HL-60 (cell line): Measurements from ENCODE around the gene FBXO21.

Source experiments
- DNase-seq, 2 experiments: peaks; one replicate each; pipeline ENCODE4 v3.0.0-alpha.2; 2010 to 2020; ENCODE audit warnings: low read depth in 1 of 2, low spot score in 1 of 2
- H3K27ac ChIP-seq: fragments of 250-450 bp; sonication (Bioruptor Pico); replicated peaks from 2 replicates; pipeline ENCODE4 v1.5.1; 2020; ENCODE audit warnings: mild to moderate bottlenecking, moderate library complexity
- H3K27me3 ChIP-seq: fragments of 250-450 bp; sonication (Bioruptor Pico); 2 replicates; pipeline ENCODE4 v1.5.1; 2021; ENCODE audit warnings: mild to moderate bottlenecking, moderate library complexity; ENCODE audit not compliant: insufficient read depth, poor library complexity, severe bottlenecking
- H3K4me3 ChIP-seq: replicated peaks from 2 replicates; pipeline ENCODE4 v1.5.1; 2011; ENCODE audit warnings: mild to moderate bottlenecking, control low read depth, low read length; ENCODE audit not compliant: insufficient read depth
- GABPA ChIP-seq: IDR thresholded peaks from 2 replicates; pipeline ENCODE4 v1.6.1; 2012; ENCODE audit warnings: low read depth
- POLR2AphosphoS5 ChIP-seq: IDR thresholded peaks from 2 replicates; pipeline ENCODE4 v1.6.1; 2012; ENCODE audit warnings: low read depth
- SPI1 ChIP-seq: IDR thresholded peaks from 2 replicates; pipeline ENCODE4 v1.6.1; 2012; ENCODE audit warnings: low read depth, mild to moderate bottlenecking, borderline replicate concordance
- TF ChIP-seq, protein P1 (sequence below): IDR thresholded peaks from one replicate; pipeline ENCODE4 v1.5.1; 2011; ENCODE audit warnings: low read length, control low read depth, inconsistent platforms; ENCODE audit not compliant: insufficient read depth
- TF ChIP-seq, protein P2 (sequence below): IDR thresholded peaks from 2 replicates; pipeline ENCODE4 v1.6.1; 2012; ENCODE audit warnings: low read depth; ENCODE audit not compliant: insufficient replicate concordance

The FBXO21 gene

DNA sequence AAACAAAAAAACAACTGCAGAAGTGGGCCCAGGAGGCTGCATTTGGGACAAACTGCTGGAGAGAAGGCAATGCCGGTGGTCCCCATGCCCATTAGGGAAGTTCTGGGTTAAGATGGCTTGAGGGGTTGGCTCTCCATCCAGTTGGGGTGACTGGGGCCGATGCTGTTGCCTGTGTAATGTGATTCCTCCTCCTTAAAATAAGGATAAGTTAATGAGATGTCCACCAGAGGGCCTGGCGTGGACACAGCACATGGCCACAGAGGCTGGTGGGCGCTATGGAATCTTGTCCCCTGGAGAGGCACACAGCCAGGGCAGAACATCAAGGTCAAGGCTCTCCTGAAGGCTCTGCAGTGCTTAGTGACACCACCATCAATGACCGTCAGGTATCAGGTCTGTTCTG is 90.0 kb downstream of the FBXO21 start:
- Histone ChIP-seq H3K4me3 (no peak overlapping the region), H3K27ac (no peak overlapping the region), H3K27me3 (no peaks in the 10 kb centered on the region)
- peak in 1 of 2 experiments; percentile 48 for DNase-seq
- TF ChIP-seq, protein P1, sequence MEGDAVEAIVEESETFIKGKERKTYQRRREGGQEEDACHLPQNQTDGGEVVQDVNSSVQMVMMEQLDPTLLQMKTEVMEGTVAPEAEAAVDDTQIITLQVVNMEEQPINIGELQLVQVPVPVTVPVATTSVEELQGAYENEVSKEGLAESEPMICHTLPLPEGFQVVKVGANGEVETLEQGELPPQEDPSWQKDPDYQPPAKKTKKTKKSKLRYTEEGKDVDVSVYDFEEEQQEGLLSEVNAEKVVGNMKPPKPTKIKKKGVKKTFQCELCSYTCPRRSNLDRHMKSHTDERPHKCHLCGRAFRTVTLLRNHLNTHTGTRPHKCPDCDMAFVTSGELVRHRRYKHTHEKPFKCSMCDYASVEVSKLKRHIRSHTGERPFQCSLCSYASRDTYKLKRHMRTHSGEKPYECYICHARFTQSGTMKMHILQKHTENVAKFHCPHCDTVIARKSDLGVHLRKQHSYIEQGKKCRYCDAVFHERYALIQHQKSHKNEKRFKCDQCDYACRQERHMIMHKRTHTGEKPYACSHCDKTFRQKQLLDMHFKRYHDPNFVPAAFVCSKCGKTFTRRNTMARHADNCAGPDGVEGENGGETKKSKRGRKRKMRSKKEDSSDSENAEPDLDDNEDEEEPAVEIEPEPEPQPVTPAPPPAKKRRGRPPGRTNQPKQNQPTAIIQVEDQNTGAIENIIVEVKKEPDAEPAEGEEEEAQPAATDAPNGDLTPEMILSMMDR, result peak; percentile 5
- no peak for TF ChIP-seq SPI1
- no peak for TF ChIP-seq POLR2AphosphoS5

GRCh38 chr12:117098361-117099217 is 91.7 kb downstream of the FBXO21 start:
- H3K27ac ChIP-seq, result peak overlapping the region; percentile 83
- DNase-seq, result no peak
- no peaks in the 10 kb centered on the region for H3K27me3 ChIP-seq
- TF ChIP-seq, protein P2, sequence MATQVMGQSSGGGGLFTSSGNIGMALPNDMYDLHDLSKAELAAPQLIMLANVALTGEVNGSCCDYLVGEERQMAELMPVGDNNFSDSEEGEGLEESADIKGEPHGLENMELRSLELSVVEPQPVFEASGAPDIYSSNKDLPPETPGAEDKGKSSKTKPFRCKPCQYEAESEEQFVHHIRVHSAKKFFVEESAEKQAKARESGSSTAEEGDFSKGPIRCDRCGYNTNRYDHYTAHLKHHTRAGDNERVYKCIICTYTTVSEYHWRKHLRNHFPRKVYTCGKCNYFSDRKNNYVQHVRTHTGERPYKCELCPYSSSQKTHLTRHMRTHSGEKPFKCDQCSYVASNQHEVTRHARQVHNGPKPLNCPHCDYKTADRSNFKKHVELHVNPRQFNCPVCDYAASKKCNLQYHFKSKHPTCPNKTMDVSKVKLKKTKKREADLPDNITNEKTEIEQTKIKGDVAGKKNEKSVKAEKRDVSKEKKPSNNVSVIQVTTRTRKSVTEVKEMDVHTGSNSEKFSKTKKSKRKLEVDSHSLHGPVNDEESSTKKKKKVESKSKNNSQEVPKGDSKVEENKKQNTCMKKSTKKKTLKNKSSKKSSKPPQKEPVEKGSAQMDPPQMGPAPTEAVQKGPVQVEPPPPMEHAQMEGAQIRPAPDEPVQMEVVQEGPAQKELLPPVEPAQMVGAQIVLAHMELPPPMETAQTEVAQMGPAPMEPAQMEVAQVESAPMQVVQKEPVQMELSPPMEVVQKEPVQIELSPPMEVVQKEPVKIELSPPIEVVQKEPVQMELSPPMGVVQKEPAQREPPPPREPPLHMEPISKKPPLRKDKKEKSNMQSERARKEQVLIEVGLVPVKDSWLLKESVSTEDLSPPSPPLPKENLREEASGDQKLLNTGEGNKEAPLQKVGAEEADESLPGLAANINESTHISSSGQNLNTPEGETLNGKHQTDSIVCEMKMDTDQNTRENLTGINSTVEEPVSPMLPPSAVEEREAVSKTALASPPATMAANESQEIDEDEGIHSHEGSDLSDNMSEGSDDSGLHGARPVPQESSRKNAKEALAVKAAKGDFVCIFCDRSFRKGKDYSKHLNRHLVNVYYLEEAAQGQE, result peak; percentile 8
- TF ChIP-seq POLR2AphosphoS5, result no peak
- H3K4me3 ChIP-seq, result peak overlapping the region; percentile 99

- Histone ChIP-seq H3K4me3 (peak overlapping the region; percentile 99), H3K27me3 (no peaks in the 10 kb centered on the region), H3K27ac (peak overlapping the region; percentile 83)
- no peak for TF ChIP-seq SPI1
- TF ChIP-seq, protein P1, result no peak
- TF ChIP-seq, protein P2, result no peak
- TF ChIP-seq POLR2AphosphoS5, result no peak
- TF ChIP-seq GABPA, result no peak
- DNase-seq, result no peak
These were observed 92.3 kb downstream of the FBXO21 start for GRCh38 chr12:117098024-117098360.

GRCh38 chr12:117097159-117097558 is 93.1 kb downstream of the FBXO21 start:
- TF ChIP-seq, protein P1, result no peak
- TF ChIP-seq, protein P2, result no peak
- TF ChIP-seq POLR2AphosphoS5 (no peak), SPI1 (no peak), GABPA (no peak)
- no peak for DNase-seq
- no peaks in the 10 kb centered on the region for H3K27me3 ChIP-seq
- peak overlapping the region; percentile 99 for H3K4me3 ChIP-seq
- H3K27ac ChIP-seq, result peak overlapping the region; percentile 83
